CD4-positive, alpha-beta T cell treated with Interferon gamma for 1 hour (primary cell): ENCODE measurements around the gene KLC4.
"Not testable (repeated sequence)": the region's sequence is repeated elsewhere in the genome, so short reads cannot be mapped to it uniquely, and the experiment has no call there.

Experiments
- DNase-seq: peaks from one replicate; pipeline ENCODE4 v3.0.0-alpha.2; 2020

The KLC4 gene

GRCh38 chr6:43096451-43097097 is 37.1 kb downstream of the KLC4 start:
- DNase-seq, result no peak

- DNase-seq, result no peak
Measured at GRCh38 chr6:43097098-43097489, 37.7 kb downstream of the KLC4 start.

GRCh38 chr6:43097502-43097901 is 38.1 kb downstream of the KLC4 start:
- no peak for DNase-seq

DNA sequence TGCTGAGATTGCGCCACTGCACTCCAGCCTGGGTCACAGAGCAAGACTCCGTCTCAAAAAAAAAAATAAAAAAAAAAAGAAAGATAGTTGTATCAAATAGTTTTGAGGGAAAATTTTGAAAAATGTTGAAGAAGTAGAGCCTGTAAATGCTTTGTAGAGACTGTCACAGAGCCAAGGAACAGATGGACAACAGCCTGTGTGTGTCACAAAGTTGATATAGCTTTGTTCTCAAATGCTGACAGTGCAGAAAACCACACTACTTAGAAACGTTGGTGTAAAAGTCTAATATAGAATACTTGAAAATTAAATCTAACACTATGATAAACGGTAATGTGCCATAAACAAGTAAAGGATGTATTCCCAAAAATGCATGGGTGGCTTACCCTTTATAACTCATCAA is 42.1 kb downstream of the KLC4 start:
- no peak for DNase-seq

GRCh38 chr6:43103253-43103876 is 43.9 kb downstream of the KLC4 start:
- no peak for DNase-seq

DNA sequence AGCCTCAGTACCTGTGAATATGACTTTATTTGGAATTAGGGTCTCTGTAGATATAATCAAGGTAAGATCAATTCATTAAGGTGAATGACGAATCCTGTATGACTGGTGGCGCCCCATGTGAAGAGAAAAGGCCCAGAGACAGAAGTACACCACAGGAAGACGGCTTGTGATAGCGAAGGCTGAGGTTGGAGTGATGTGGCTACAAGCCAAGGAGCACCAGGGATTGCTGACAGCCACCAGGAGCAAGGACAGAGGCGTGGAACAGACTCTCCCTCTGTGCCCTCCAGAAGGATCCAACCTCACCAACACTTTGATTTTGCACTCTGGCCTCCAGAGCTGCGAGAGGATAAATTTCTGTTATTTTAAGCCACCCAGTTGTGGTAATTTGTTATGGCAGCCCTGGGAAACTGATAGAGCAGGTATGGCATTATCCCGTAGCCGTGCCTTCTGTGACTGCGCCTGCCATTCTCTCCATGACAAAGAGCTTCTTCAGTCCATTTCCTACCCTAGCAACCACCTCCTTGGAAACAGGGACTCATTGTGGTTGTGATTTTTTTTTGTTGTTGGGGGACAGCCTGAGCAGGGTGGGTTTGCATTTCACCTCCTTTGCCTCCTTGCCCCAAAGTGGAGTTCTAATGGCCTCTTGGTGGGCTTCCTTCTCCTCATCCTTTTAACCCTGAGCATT is 46.2 kb downstream of the KLC4 start:
- no peak for DNase-seq

GRCh38 chr6:43107344-43108062 is 48.1 kb downstream of the KLC4 start:
- no peak for DNase-seq

- DNase-seq, result no peak
Measured at GRCh38 chr6:43113431-43114260, 54.2 kb downstream of the KLC4 start.

- no peak for DNase-seq
Measured at GRCh38 chr6:43115365-43115764, 55.9 kb downstream of the KLC4 start.

GRCh38 chr6:43117466-43117865 is 58.0 kb downstream of the KLC4 start:
- not testable (repeated sequence) for DNase-seq

DNA sequence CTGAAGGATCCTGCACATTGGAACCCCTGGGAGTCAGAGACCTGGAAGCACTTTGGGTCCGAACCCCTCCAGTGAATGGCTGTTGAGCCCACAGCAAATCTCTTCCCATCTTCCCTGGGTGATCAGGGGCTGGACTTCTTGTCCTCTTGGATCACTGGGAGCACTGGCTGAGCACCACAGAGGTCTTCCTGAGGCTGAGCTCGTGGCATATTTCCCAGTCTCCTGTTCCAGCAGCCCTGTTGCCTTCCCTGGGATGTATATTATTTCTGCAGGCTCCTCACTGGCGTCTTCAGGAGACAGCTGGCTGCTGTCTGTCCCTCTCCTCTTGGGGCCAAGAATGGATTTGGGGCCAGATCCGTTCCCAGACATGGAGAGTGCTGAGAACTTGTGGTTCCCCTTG is 60.1 kb downstream of the KLC4 start:
- DNase-seq, result no peak

- DNase-seq, result no peak
Measured at GRCh38 chr6:43120101-43120763, 60.8 kb downstream of the KLC4 start.

DNA sequence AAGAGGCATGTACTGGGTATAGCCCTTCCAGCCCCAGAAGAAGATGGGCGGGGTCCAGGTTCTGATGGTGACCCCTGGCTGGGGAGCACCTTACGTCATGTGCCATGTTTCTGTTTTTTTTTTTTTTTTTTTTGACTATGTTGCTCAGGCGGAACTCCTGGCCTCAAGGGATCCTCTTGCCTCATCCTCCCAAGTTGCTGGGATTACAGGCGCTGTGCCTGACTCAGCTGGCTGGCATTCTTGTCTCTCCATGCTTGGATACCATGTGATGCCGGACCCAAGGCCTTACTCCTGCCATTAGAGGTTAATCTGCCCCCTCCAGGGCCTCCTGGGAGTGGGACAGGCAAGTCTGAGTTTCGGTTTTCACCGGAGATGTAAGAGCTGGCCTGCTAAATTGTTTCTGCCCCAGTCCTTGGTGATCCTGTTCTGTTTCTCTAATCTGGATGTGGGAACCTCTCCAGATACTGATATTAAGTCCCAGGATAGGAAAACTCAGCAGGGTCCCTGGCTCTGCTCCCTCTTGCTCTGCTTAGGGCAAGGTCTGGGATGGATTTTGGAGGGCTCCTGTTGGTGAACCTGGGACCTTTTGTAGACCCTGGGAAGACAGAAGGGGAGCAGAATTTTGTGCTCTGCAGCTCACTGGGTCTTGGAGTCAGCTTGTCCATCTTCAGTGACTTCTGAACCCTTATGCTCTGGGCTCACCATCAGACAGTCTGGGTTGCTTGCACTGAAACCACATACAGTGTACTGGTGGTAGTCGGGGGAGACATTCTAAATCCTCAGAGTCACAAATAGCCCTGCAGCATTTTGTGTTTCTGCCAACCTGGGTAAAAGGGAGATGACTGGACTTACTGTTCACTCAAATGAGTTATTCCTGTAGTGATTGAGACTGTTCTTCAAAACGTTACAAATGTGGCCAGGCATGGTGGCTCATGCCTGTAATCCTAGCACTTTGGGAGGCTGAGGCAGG is 61.8 kb downstream of the KLC4 start:
- DNase-seq, result no peak

DNA sequence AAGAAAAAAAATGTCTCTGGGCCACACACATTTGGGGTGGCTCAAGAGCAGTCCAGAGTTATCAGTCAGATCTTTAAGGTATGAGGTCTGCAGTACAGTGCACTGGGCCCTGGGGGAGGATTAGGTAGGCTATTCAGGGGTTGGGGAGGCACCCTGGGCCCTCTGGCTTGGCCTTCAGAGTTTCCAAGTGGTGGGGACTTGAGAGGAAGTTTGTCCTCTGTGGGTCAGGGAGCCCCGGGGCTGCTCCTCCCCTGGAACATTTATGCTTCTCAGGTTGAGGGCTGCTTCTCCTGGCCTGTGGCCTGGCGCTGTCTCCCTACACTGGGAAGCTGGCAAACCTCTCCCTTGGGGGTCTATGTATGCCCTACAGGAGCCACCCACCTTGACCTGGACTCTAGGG is 62.7 kb downstream of the KLC4 start:
- no peak for DNase-seq

DNA sequence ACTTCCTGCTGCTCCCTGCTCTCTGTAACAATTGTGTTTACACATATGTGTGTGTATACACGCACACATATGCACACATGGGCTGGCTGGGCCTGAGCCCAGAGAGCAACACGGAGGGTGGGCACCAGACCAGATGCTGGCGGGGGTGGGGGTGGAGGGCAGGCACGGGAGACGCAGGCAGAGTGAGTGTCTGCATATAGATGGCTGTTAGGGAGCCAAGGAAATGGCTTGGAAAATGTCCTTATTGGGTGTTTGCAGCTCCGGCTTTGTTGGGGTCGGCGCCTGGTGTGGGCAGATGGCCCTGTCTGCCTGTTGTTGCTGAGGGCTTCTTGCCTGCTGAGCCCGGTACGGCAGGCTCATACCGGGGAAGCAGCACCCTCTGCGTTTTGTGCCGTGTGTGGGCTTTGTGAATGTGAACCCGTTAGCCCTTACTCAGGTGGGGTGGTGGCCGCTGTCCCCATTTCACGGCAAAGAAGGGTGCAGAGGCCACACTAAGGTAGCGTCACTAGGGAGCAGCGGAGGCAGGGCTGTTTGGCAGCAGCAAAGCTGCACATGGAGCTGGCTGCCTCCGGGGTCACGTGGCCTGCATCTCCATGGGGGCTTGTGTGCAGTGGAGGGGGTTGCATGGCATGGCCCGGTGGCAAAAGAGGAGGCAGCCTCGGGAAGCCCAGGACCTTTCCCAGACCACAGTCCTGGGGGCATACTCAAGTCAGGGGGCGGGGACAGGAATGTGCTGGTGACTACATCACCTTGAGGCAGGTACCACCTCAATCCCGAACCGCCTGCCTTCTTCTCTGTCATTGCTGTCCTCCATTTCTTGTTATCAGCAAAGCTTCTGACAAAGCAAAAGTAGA is 64.3 kb downstream of the KLC4 start:
- DNase-seq, result no peak

DNA sequence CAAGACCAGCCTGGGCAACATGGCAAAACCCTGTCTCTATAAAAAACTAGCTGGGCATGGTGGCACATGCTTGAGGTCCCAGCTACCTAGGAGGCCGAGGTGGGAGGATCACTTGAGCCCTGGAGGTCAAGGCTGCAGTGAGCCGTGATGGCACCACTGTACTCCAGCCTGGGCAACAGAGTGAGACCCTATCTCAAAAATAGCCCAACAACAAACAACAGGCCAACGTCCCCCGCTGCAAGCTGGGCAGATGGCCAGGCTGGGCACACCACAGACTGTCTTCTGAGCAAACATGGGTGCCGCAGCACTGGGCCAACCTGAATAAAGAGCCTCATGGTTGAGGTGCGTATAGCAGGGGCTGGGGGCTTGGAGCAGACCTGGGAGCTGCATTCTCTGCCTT is 65.0 kb downstream of the KLC4 start:
- no peak for DNase-seq
